GM18502 (cell line): Measurements from ENCODE around the gene HSF2.
A peak's percentile ranks its signal among the peaks of the same experiment; 100 is the strongest.

ENCODE experiments used
- ATAC-seq: cut with Tn5 transposase; IDR thresholded peaks from one replicate; pipeline ENCODE4 v1.9.1; 2021; ENCODE audit warnings: mild to moderate bottlenecking; ENCODE audit not compliant: unreplicated experiment, poor library complexity

HSF2 gene

GRCh38 chr6:122394016-122394415 lies 5.4 kb upstream of the HSF2 start:
- no peak for ATAC-seq

GRCh38 chr6:122399055-122399347 lies 451 bp upstream of the HSF2 start:
- ATAC-seq, result no peak

- ATAC-seq, result peak; percentile 20
These were observed 634 bp downstream of the HSF2 start for GRCh38 chr6:122400121-122400450.

GRCh38 chr6:122400462-122401089 lies 1.1 kb downstream of the HSF2 start:
- no peak for ATAC-seq

GRCh38 chr6:122401104-122401503 lies 1.7 kb downstream of the HSF2 start:
- no peak for ATAC-seq

- no peak for ATAC-seq
These were observed 5.0 kb downstream of the HSF2 start for GRCh38 chr6:122404444-122404843.

GRCh38 chr6:122405417-122405816 lies 6.0 kb downstream of the HSF2 start:
- ATAC-seq, result no peak

- ATAC-seq, result no peak
These were observed 6.7 kb downstream of the HSF2 start for GRCh38 chr6:122406187-122406586.

GRCh38 chr6:122407712-122408111 lies 8.3 kb downstream of the HSF2 start:
- ATAC-seq, result no peak

- no peak for ATAC-seq
These were observed 8.8 kb downstream of the HSF2 start for GRCh38 chr6:122408240-122408639.

- no peak for ATAC-seq
These were observed 9.4 kb downstream of the HSF2 start for GRCh38 chr6:122408702-122409458.

- no peak for ATAC-seq
These were observed 12.5 kb downstream of the HSF2 start for GRCh38 chr6:122412001-122412400.

GRCh38 chr6:122416825-122417224 lies 17.4 kb downstream of the HSF2 start:
- ATAC-seq, result no peak

- no peak for ATAC-seq
These were observed 22.6 kb downstream of the HSF2 start for GRCh38 chr6:122422003-122422402.

- ATAC-seq, result peak; percentile 91
These were observed 23.3 kb downstream of the HSF2 start for GRCh38 chr6:122422614-122423267.

- ATAC-seq, result no peak
These were observed 24.3 kb downstream of the HSF2 start for GRCh38 chr6:122423734-122424133.

- no peak for ATAC-seq
These were observed 27.1 kb downstream of the HSF2 start for GRCh38 chr6:122426597-122426996.

GRCh38 chr6:122428781-122429180 lies 29.3 kb downstream of the HSF2 start:
- no peak for ATAC-seq

- no peak for ATAC-seq
These were observed 29.9 kb downstream of the HSF2 start for GRCh38 chr6:122429323-122429722.

- ATAC-seq, result no peak
These were observed 32.3 kb downstream of the HSF2 start for GRCh38 chr6:122431780-122432179.

- ATAC-seq, result peak; percentile 64
These were observed 33.4 kb downstream of the HSF2 start for GRCh38 chr6:122432816-122433215.

- ATAC-seq, result no peak
These were observed 39.5 kb downstream of the HSF2 start for GRCh38 chr6:122438975-122439374.
